HCT116 (cell line): ENCODE data around the gene FAIM2.

Experiments used
- ATF3 ChIP-seq: IDR thresholded peaks from 2 replicates; pipeline ENCODE4 v1.6.1; 2012
- CBX3 ChIP-seq: IDR thresholded peaks from 2 replicates; pipeline ENCODE4 v1.6.1; 2012; ENCODE audit warnings: low read depth
- CEBPB ChIP-seq: IDR thresholded peaks from 2 replicates; pipeline ENCODE4 v1.6.1; 2012; ENCODE audit warnings: low read depth
- CTCF ChIP-seq, 3 experiments: fragments of 200-600 bp in 1 of 3; sonication (generic) in 1 of 3; IDR thresholded peaks in 2 of 3; conservative IDR thresholded peaks in 1 of 3; 2 replicates each; pipeline ENCODE4 v1.5.1; 2012 to 2017; ENCODE audit warnings: low read depth in 2 of 3, low read length in 2 of 3, antibody characterized with exemption in 1 of 3, borderline replicate concordance in 1 of 3, control low read depth in 1 of 3, mild to moderate bottlenecking in 1 of 3, mixed read lengths in 1 of 3, mixed run types in 1 of 3, moderate library complexity in 1 of 3; ENCODE audit not compliant: insufficient read depth in 1 of 3
- EZH2 ChIP-seq: fragments of 200-600 bp; sonication (generic); IDR thresholded peaks from 2 replicates; pipeline ENCODE4 v1.6.1; 2017; ENCODE audit warnings: antibody characterized with exemption, mixed run types
- JUND ChIP-seq: IDR thresholded peaks from 2 replicates; pipeline ENCODE4 v1.6.1; 2012
- MAX ChIP-seq: IDR thresholded peaks from 2 replicates; pipeline ENCODE4 v1.6.1; 2012
- POLR2A ChIP-seq: IDR thresholded peaks from 2 replicates; pipeline ENCODE4 v1.7.0; 2011; ENCODE audit warnings: borderline replicate concordance; ENCODE audit not compliant: insufficient read depth, insufficient read length; ENCODE audit errors: extremely low read depth
- POLR2AphosphoS5 ChIP-seq: IDR thresholded peaks from 2 replicates; pipeline ENCODE4 v1.6.1; 2011; ENCODE audit warnings: mild to moderate bottlenecking, low read depth, low read length, moderate library complexity
- SRF ChIP-seq: IDR thresholded peaks from 2 replicates; pipeline ENCODE4 v1.6.1; 2012; ENCODE audit warnings: low read depth
- YY1 ChIP-seq: IDR thresholded peaks from 2 replicates; pipeline ENCODE4 v1.6.1; 2011; ENCODE audit warnings: low read length, low read depth, moderate library complexity, mild to moderate bottlenecking; ENCODE audit not compliant: insufficient replicate concordance; ENCODE audit errors: extremely low read depth
- ZFX ChIP-seq: fragments of 450-650 bp; IDR thresholded peaks from 2 replicates; pipeline ENCODE4 v1.6.1; 2017
- ZNF274 ChIP-seq: fragments of 200-500 bp; sonication (Bioruptor generic); IDR thresholded peaks from 2 replicates; pipeline ENCODE4 v1.6.1; 2014; ENCODE audit warnings: mild to moderate bottlenecking, low read depth, low read length, inconsistent platforms

- no peak for TF ChIP-seq CTCF (IDR thresholded peaks at IDR 0.05 in 2 of 3, conservative IDR thresholded peaks at IDR 0.05 in 1 of 3; ENCODE audit: borderline replicate concordance in 1 of 3, insufficient read depth in 1 of 3, low read depth in 2 of 3, low read length in 2 of 3)
- TF ChIP-seq CBX3 = no peak
- TF ChIP-seq POLR2AphosphoS5 = no peak
- TF ChIP-seq YY1 = no peak
- no peak for TF ChIP-seq EZH2
- TF ChIP-seq ZFX = no peak
- TF ChIP-seq POLR2A = no peak
- TF ChIP-seq ZNF274 = no peak
- TF ChIP-seq ATF3 = no peak
- TF ChIP-seq JUND = no peak
- no peak for TF ChIP-seq CEBPB
- no peak for TF ChIP-seq SRF
- no peak for TF ChIP-seq MAX
Measured at GRCh38 chr12:49878021-49878420, 25.7 kb downstream of the FAIM2 start.
